ENCODE results near the gene NLRP5. TPM values are rescaled to one million over a fixed set of nuclear protein-coding genes. Genes with fewer than 3 reads are reported as not detected.
"Not testable (repeated sequence)": the region's sequence is repeated elsewhere in the genome, so short reads cannot be mapped to it uniquely, and the experiment has no call there.

NLRP5 gene
- total RNA-seq, 1 experiment from 2014 or later = not detected

DNA sequence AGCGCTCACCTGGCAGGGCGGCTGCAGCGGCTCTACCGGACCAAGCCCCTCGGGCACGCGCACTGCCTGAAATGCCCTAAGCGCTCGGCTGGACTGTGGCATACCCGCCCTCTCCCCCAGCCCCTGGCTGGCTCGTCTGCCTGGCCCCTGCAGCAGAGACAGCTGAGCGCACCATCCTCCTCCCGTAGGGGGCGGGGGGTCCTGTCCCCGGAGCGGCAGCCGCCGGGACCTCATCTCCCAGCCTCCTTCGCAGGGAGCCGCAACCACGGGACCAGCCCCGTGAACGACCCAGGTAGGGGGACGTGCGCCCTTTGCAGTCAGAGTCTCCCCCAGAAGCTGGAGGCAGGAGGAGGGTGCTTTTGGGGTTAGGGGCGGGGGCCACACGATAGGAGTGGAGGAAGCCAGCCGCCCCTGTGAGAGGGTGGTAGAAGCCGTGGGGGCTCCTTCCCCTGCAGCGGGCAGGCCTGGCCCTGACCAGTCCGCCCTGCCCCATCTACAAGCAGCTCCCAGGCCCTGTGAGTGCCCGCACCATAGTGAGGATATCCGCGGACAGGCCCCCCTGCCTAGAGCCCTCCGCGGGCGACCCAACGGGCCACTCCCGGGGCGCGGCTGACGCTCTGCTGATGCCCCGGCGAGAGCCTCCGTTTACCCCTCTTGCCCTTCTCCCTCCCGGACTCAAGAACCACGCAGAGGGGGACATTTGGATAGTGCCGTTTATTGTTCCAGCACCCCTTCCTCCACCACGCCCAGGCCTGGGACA is 100.3 kb downstream of the NLRP5 start:
- DNase-seq = no peak
- Histone ChIP-seq H3K27ac (no peak overlapping the region), H3K9me3 (replicated peaks) (no peaks in the 10 kb centered on the region), H3K27me3 (no peaks in the 10 kb centered on the region), H3K36me3 (peaks cover 26% of the 10 kb centered on the region), H3K4me1 (no peaks in the 10 kb centered on the region), H3K4me3 (no peak overlapping the region)

DNA sequence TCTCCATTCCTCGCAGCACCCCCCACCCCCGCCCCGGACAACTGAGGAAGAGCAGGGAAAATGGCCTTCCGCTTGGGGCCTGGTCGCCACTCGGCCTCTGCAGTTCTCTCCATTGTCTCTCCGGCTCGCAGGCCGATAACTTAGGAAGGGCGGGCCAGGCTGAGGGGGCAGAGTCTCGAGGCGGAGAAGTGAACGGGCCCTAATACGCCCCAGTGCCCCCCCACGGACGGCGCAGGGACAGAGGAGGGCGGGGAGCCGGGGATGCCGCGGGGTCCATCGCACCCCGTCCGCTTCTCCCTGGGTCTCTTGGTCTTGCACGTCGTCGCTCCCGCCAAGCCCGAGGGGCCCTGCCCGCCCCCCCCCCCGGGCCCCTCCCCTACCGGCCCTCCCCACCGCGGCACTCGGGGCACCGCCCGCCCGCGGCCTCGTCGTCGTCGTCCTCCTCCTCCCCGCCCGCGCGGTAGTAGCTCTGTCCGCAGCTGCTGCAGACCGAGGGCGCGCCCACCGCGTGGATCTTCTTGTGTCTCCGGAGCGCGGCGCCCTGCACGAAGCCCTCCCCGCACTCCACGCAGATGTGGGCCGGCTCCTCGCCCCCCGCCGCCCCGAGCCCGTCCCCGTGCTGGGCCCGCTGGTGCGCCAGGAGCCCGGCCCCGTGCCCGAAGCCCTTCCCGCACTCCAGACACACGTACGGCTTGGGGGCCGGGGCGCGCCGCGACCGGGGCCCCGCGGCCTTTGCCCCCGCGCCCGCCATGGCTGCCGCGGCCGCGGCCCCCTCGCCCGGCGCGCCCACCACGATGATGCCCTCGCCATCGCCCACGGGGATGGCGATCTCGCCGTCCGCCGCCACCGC is 101.3 kb downstream of the NLRP5 start:
- Histone ChIP-seq H3K36me3 (peaks cover 26% of the 10 kb centered on the region), H3K27me3 (no peaks in the 10 kb centered on the region), H3K4me3 (no peak overlapping the region), H3K4me1 (no peaks in the 10 kb centered on the region), H3K27ac (no peak overlapping the region), H3K9me3 (replicated peaks) (no peaks in the 10 kb centered on the region)
- DNase-seq = no peak

DNA sequence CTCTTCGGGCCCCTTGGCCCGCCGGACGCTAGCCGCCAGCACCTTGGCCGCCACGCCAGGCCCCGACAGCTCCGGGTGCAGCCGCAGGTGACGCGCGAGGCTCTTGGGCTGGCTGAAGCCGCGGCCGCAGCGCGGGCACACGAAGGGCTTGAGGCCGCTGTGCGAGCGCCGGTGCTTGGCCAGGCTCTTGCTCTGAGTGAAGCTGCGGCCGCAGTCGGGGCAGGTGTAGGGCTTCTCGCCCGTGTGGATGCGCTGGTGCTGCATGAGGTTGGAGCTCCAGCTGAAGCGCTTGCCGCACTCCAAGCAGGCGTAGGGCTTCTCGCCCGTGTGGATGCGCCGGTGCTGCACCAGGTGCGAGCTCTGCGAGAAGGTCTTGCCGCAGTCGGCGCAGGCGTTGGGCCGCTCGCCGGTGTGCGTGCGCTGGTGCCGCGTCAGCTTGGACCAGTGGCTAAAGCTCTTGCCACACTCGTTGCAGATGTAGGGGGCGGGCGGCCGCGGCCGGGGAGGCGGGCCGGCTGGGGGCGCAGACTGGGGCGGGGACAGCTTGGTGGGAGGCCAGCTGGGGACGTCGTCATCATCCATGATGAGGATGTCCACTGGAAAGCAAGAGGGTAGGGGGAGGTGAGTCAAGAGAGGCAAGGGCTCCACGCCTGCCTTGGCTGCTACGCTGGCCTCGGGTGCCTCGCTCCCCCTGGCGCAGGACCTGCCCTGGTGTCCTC is 102.1 kb downstream of the NLRP5 start:
- Histone ChIP-seq H3K9me3 (replicated peaks) (no peaks in the 10 kb centered on the region), H3K4me1 (no peaks in the 10 kb centered on the region), H3K4me3 (no peak overlapping the region), H3K36me3 (peaks cover 31% of the 10 kb centered on the region), H3K27ac (no peak overlapping the region), H3K27me3 (no peaks in the 10 kb centered on the region)
- DNase-seq = no peak

DNA sequence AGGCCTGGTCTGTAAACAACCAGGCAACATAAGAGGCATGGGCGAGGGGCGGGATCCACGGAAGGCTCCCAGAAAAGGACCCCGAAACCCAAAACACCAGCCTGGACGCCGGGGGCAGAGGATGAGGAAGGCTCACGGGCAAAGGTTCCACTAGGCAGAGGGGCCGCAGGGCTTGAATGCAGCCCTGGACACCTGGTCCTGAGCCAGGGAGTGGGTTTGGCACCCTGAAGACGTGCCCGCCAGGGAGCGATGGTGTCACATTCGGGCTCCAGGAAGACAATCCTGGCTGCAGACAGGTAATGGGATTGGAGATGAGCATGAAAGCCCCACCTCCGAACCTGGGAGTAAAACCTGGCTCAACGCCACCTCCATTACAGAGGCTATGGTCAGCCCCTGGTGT is 102.8 kb downstream of the NLRP5 start:
- peaks cover 33% of the 10 kb centered on the region for H3K36me3 ChIP-seq

DNA sequence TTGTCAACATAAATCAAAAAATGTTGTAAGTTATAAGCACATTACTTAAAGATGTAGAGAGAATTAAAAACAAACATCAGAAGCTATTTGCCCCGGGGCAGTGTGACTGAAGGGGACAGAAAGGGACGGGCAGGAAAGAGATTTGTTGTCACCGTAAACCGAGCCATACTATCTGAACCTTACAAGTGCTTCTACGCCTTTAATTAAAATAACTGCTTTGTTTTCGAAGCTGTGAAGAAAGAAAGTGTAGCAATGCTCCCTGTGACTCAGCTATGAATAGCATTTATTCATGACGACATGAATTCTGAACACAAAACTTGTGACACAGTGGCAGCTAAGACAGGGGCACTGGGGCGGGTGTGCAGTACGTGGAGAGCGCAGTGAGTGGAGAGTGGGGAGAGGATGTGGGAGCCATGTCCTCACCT is 104.5 kb downstream of the NLRP5 start:
- no peak for DNase-seq
- Histone ChIP-seq H3K27me3 (no peaks in the 10 kb centered on the region), H3K9me3 (replicated peaks) (no peaks in the 10 kb centered on the region), H3K4me3 (no peak overlapping the region), H3K4me1 (no peaks in the 10 kb centered on the region), H3K27ac (no peak overlapping the region), H3K36me3 (peaks cover 47% of the 10 kb centered on the region)

More for the DNA sequence above, 102.8 kb downstream of the NLRP5 start:
- no peak for DNase-seq
- Histone ChIP-seq H3K27me3 (no peaks in the 10 kb centered on the region), H3K27ac (no peak overlapping the region), H3K4me1 (no peaks in the 10 kb centered on the region), H3K4me3 (no peak overlapping the region), H3K9me3 (replicated peaks) (no peaks in the 10 kb centered on the region)

DNA sequence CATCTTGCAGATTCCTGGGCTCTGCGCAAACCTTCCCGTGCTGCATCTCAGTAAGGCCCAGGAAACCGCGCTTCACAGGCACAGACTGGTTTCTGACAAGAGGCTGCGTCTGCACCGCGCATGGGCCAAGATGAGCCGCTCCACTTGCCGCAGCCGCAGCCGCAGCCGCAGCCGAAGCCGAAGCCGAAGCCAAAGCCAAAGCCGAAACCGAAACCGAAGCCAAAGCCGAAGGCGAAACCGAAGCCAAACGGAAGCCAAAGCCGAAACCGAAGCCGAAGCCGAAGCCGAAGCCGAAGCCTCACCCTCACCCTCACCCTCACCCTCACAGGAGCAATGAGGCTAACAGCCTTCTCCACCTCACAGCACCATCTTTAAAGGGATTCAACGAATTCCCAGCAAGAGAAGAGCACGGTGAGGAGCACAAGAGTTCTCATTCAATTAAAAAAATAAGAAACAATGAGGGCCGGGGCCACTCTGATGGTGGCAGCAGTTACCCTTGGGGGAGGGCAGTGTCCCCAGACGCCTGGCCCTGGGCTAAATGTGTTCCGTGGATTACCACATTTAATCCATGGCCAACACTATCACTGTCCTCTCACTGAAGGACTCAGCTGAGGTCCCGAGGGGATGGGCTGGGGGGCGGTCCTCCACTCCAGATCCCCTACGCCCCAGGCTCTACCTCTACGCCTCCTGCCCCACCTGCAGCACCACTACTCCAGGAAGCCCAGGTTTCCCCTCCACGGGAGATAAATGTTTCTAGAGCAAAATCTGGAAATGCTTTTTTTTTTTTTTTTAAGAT is 105.4 kb downstream of the NLRP5 start:
- Histone ChIP-seq H3K4me1 (no peaks in the 10 kb centered on the region), H3K9me3 (replicated peaks) (no peaks in the 10 kb centered on the region), H3K27ac (no peak overlapping the region), H3K27me3 (no peaks in the 10 kb centered on the region), H3K36me3 (peaks cover 52% of the 10 kb centered on the region), H3K4me3 (no peak overlapping the region)
- DNase-seq = no peak

DNA sequence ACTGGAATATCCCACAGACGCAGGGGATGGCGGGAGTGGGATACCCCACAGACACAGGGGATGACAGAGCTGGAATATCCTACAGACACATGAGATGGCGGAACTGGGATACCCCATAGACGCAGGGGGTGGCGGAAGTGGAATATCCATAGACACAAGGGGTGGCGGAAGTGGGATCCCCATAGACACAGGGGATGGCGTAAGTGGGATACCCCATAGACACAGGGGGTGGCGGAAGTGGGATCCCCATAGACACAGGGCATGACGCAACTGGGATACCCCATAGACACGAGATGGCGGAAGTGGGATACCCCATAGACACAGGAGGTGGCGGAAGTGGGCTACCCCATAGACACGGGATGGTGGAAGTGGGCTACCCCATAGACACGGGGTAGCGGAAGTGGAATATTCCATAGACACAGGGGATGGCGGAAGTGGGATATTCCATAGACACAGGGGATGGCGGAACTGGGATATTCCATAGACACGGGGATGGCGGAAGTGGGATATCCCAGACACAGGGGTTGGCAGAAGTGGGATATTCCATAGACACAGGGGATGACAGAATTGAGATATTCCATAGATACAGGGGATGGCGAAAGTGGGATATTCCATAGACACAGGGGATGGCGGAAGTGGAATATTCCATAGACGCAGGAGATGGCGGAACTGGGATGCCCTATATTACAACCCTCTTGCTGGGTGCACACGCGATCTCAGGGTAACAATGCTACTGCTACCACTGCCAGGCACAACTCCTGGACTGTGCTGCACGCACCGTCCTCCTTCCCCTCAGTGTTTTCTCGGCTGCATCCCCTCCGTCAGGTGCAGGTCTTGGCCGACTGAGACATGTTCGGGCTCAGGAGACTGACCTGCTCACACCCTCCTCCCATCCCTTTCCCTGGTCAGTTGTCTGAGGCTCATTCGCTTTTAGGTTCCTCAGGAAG is 106.4 kb downstream of the NLRP5 start:
- no peak for DNase-seq
- H3K36me3 ChIP-seq = peaks cover 54% of the 10 kb centered on the region
- no peaks in the 10 kb centered on the region for H3K4me1 ChIP-seq
- H3K4me3 ChIP-seq = no peak overlapping the region
- H3K27ac ChIP-seq = no peak overlapping the region
- H3K27me3 ChIP-seq = no peaks in the 10 kb centered on the region
- H3K9me3 ChIP-seq (replicated peaks) = no peaks in the 10 kb centered on the region

DNA sequence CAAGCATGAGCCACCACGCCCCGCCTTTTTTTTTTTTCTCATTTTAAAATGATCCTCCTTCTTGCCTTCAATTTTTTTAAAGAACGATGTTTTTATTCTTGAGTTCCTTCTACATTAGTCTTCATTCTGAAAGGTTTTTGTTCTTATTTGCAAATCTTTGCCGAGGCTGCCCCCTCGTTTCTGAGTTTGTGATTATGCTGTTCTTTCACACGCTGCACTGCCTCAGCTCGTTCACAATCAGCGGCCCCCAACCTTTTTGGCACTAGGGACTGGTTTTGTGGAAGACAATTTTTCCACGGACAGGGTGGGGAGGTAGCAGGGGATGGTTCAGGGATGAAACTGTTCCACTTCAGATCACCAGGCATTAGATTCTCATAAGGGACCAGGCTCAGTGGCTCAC is 107.9 kb downstream of the NLRP5 start:
- peaks cover 53% of the 10 kb centered on the region for H3K36me3 ChIP-seq
- DNase-seq = no peak

DNA sequence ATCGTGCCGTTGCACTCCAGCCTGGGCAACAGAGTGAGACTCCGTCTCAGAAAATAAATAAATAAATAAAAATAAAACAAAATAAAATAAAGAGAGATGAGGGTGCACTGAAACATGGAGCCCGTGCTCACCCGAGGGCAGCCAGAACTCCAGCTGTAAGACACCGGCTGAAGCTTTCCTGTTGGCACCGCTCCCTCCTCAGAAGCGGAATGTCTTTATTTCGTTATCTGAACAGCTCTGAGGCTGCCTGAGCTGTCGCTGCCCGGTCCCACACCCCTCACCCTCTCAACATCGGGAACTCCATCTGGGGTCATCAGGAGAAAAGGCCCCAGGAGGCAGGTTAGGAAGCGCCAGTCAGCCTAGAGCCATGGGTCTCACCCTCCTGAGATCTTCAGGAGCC is 110.1 kb downstream of the NLRP5 start:
- no peaks in the 10 kb centered on the region for H3K9me3 ChIP-seq (replicated peaks)
- H3K4me1 ChIP-seq = no peaks in the 10 kb centered on the region
- no peak for DNase-seq
- peaks cover 48% of the 10 kb centered on the region for H3K36me3 ChIP-seq
- no peak overlapping the region for H3K27ac ChIP-seq
- H3K27me3 ChIP-seq = no peaks in the 10 kb centered on the region
- no peak overlapping the region for H3K4me3 ChIP-seq

More for the DNA sequence above, 107.9 kb downstream of the NLRP5 start:
- H3K27ac ChIP-seq = no peak overlapping the region
- no peak overlapping the region for H3K4me3 ChIP-seq
- H3K27me3 ChIP-seq = no peaks in the 10 kb centered on the region
- H3K9me3 ChIP-seq (replicated peaks) = no peaks in the 10 kb centered on the region
- no peaks in the 10 kb centered on the region for H3K4me1 ChIP-seq

DNA sequence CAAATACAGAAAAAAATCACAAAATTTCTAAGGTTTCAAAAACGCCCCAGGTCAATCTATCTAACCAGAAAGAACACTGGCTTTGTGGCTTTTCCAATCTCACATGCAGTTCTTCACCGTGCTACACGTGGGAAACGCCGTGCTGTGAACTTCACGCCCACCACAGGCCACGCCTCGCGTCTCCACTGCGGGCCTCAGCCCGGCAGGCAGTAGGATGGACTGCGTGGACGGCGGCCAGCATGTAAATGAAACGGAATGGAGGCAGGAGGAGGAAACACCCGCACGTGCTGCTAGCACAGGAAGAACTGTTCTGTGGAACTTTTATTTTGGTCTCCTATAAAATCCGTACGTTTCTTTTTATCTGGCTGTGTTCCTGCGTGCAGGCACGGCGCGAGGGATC is 110.7 kb downstream of the NLRP5 start:
- H3K4me3 ChIP-seq = no peak overlapping the region
- no peaks in the 10 kb centered on the region for H3K27me3 ChIP-seq
- H3K36me3 ChIP-seq = peaks cover 55% of the 10 kb centered on the region
- no peak overlapping the region for H3K27ac ChIP-seq
- H3K9me3 ChIP-seq (replicated peaks) = no peaks in the 10 kb centered on the region
- DNase-seq = no peak
- no peaks in the 10 kb centered on the region for H3K4me1 ChIP-seq

DNA sequence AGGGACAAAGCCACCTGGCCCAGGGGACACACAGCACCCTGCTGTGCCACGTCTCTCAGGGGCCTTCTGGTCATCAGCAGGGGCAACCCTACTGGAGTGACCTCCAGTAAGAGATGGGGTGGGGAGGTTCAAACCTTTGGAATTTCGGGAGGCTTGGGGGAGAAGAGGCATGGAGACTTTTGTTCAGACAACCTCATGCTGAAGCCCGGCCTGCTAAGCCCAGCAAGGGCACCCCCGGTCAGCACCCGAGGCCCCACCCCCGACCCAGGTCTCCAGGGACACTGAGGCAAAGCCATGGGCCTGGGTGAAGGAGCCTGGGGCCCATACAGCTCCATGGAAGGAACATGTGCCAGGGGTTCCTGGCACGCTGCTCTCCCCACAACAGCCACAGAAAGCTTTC is 111.2 kb downstream of the NLRP5 start:
- no peaks in the 10 kb centered on the region for H3K27me3 ChIP-seq
- no peaks in the 10 kb centered on the region for H3K4me1 ChIP-seq
- peaks cover 60% of the 10 kb centered on the region for H3K36me3 ChIP-seq
- H3K27ac ChIP-seq = no peak overlapping the region
- no peak overlapping the region for H3K4me3 ChIP-seq
- no peaks in the 10 kb centered on the region for H3K9me3 ChIP-seq (replicated peaks)
- DNase-seq = no peak

DNA sequence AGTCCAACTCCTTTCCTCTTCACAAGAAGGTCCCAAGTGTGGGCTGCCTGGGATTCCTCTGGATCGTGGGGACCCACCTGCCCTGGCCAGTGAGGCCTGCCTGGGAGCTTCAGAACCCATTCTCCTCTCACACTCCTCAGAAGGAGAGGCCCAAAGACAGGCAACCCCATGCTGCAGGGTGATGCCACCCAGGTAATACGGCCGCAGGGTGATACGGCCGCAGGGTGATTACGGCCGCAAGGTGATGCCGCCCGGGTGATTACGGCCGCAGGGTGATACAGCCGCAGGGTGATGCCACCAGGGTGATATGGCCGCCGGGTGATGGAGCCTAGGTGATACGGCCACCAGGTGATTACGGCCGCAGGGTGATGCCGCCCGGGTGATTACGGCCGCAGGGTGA is 111.7 kb downstream of the NLRP5 start:
- not testable (repeated sequence) for H3K27ac ChIP-seq; DNase-seq; H3K4me3 ChIP-seq; H3K4me1 ChIP-seq; H3K27me3 ChIP-seq; H3K9me3 ChIP-seq (replicated peaks)
- H3K36me3 ChIP-seq = peaks cover 61% of the 10 kb centered on the region

DNA sequence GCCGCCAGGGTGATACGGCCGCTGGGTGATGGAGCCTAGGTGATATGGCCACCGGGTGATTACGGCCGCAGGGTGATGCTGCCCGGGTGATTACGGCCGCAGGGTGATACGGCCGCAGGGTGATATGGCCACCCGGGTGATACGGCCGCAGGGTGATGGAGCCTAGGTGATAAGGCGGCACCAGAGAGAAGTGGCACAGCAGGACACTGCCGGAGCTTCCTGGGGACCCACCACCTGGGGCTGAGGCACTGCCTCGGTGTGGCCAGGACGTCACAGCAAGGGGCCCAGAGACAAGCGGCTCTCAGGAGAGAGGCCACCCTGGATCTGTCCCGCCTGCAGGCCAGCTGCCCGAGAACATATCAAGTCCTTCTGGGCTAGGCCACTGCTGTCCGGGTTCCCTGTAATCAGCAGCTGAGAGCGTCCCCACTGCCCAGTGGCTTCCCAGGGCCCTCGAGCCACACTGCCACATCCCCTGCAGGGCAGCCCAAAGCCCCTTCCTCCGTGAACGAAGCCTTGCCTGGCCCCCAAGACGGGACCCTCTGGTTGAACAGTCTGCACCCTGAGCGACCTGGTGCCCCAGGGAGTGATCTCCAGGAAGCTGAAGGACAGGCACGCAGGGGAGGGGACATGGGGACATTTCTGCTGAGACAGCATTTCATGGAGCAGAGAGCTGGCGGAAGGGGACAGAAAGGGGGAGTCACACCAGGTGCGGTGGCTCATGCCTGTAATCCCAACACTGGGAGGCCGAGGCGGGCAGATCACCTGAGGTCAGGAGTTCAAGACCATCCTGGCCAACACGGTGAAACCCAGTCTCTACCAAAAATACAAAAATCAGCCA is 112.4 kb downstream of the NLRP5 start:
- no peak for DNase-seq
- Histone ChIP-seq H3K27me3 (no peaks in the 10 kb centered on the region), H3K36me3 (peaks cover 55% of the 10 kb centered on the region), H3K4me1 (no peaks in the 10 kb centered on the region), H3K27ac (no peak overlapping the region), H3K9me3 (replicated peaks) (no peaks in the 10 kb centered on the region), H3K4me3 (no peak overlapping the region)

Data from SJCRH30 (cell line).